Measurements from ENCODE around the gene CEP112.

CEP112 gene

GRCh38 chr17:65670667-65671371, 521.1 kb downstream of the CEP112 start:
- no peak for FAIRE-seq

GRCh38 chr17:65668211-65668610, 523.7 kb downstream of the CEP112 start:
- FAIRE-seq = no peak

- FAIRE-seq = no peak
Observed at GRCh38 chr17:65667656-65668055, 524.3 kb downstream of the CEP112 start.

- no peak for FAIRE-seq
Observed at GRCh38 chr17:65666876-65667321, 525.0 kb downstream of the CEP112 start.

GRCh38 chr17:65665966-65666365, 526.0 kb downstream of the CEP112 start:
- FAIRE-seq = no peak

- FAIRE-seq = no peak
Observed at GRCh38 chr17:65664696-65665095, 527.2 kb downstream of the CEP112 start.

- no peak for FAIRE-seq
Observed at GRCh38 chr17:65664266-65664665, 527.7 kb downstream of the CEP112 start.

- no peak for FAIRE-seq
Observed at GRCh38 chr17:65662196-65662595, 529.7 kb downstream of the CEP112 start.

- no peak for FAIRE-seq
Observed at GRCh38 chr17:65660947-65661346, 531.0 kb downstream of the CEP112 start.

- no peak for FAIRE-seq
Observed at GRCh38 chr17:65660078-65660477, 531.9 kb downstream of the CEP112 start.

GRCh38 chr17:65659512-65659911, 532.4 kb downstream of the CEP112 start:
- FAIRE-seq = no peak

GRCh38 chr17:65657251-65657828, 534.6 kb downstream of the CEP112 start:
- no peak for FAIRE-seq

GRCh38 chr17:65656390-65657250, 535.3 kb downstream of the CEP112 start:
- no peak for FAIRE-seq

- no peak for FAIRE-seq
Observed at GRCh38 chr17:65655706-65656105, 536.2 kb downstream of the CEP112 start.

GRCh38 chr17:65644545-65644944, 547.4 kb downstream of the CEP112 start:
- FAIRE-seq = no peak

GRCh38 chr17:65638221-65638975, 553.5 kb downstream of the CEP112 start:
- FAIRE-seq = no peak

GRCh38 chr17:65637786-65638185, 554.1 kb downstream of the CEP112 start:
- FAIRE-seq = no peak

GRCh38 chr17:65634533-65634932, 557.4 kb downstream of the CEP112 start:
- no peak for FAIRE-seq

- no peak for FAIRE-seq
Observed at GRCh38 chr17:65633988-65634387, 557.9 kb downstream of the CEP112 start.

GRCh38 chr17:65633146-65633881, 558.6 kb downstream of the CEP112 start:
- FAIRE-seq = no peak

GRCh38 chr17:65630502-65630901, 561.4 kb downstream of the CEP112 start:
- FAIRE-seq = no peak

GRCh38 chr17:65629234-65629690, 562.7 kb downstream of the CEP112 start:
- FAIRE-seq = no peak
